ENCODE data around the gene BCAS1. TPM values are rescaled to one million over a fixed set of nuclear protein-coding genes. Genes with fewer than 3 reads are reported as not detected.

The BCAS1 gene
- total RNA-seq, 5 donors from 2014 or later (not counting 1 experiment from before 2014, with no cell fraction given): 0.26 to 0.76 (median 0.51) TPM; not detected in 1

DNA sequence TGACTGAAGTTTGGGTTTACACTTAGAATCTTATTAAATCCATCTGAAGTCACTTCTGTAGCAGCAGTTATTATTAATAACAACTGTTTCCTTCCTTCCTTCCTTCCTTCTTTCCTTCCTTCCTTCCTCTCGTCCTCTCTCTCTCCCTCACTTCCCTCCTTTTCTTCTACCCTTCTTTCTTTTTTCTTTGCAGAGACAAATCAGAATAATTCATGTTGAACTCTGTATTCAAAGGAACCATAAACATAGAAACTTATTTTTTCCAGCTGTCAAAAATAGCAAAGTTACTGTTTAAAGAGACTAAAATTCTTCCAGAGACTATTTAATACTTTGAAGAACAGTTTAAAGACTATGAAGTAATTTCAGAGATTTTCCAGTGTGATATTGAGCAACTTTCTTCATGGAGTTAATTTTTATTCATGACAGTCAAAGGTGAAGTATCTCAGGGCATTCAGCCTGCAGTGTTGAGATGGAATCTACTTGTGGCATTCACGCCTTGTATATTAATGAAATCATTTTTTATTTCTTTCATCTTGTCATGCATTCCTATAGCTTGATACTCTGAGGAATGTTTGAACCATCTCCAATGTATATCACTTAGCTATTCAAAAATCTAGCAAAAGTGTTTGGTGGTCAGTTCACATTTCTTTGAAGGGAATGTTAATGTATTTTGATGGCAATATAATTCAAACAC is 109.7 kb downstream of the BCAS1 start:
- POLR2A ChIA-PET: interaction anchor here (0.7 kb wide), 2 partner anchors 21 to 22 kb away, joined by 3 to 6 read pairs; no protein-coding TSS in a partner anchor
- DNase-seq (no peak), ATAC-seq (replicated peaks in 1 of 4) (no peak)
- Histone ChIP-seq H3K9me3 (no peaks in the 10 kb centered on the region), H3K27ac (ENCODE audit: low read length) (no peak overlapping the region), H3K4me1 (ENCODE audit: control insufficient read depth in 1 of 2, extremely low read depth in 1 of 2, insufficient read depth in 2 of 2, low read length in 2 of 2) (peaks cover 0 to 4% of the 10 kb centered on the region in 2 experiments), H3K36me3 (ENCODE audit: control insufficient read depth in 2 of 2, extremely low read depth in 1 of 2, insufficient read depth in 1 of 2, low read length in 1 of 2) (no peaks in the 10 kb centered on the region), H3K27me3 (replicated peaks in 1 of 2; ENCODE audit: control insufficient read depth in 2 of 2, extremely low read depth in 1 of 2, insufficient read depth in 2 of 2, low read length in 1 of 2) (no peaks in the 10 kb centered on the region), H3K4me3 (ENCODE audit: control insufficient read depth in 1 of 2, extremely low read depth in 1 of 2, low read length in 1 of 2) (no peak overlapping the region)
- H3K27me3 Mint-ChIP-seq: peaks cover 5 to 16% of the 10 kb centered on the region in 2 donors
- no peak overlapping the region for H3K4me3 Mint-ChIP-seq
- CTCF ChIA-PET: interaction anchor here (0.6 to 0.7 kb wide), 3 partner anchors 62 to 1241 kb away, joined by 5 to 10 read pairs (median 9); no protein-coding TSS in a partner anchor
- H3K4me1 Mint-ChIP-seq: peaks cover 2 to 13% (median 5%) of the 10 kb centered on the region in 3 donors
- H3K27ac Mint-ChIP-seq: no peak overlapping the region
- 38% methylated on average over 1 of the region's 2 CpGs for WGBS (ENCODE audit: insufficient coverage)
- H3K36me3 Mint-ChIP-seq: no peaks in the 10 kb centered on the region
- peaks cover 0 to 3% (median 0%) of the 10 kb centered on the region in 3 donors for H3K9me3 Mint-ChIP-seq

DNA sequence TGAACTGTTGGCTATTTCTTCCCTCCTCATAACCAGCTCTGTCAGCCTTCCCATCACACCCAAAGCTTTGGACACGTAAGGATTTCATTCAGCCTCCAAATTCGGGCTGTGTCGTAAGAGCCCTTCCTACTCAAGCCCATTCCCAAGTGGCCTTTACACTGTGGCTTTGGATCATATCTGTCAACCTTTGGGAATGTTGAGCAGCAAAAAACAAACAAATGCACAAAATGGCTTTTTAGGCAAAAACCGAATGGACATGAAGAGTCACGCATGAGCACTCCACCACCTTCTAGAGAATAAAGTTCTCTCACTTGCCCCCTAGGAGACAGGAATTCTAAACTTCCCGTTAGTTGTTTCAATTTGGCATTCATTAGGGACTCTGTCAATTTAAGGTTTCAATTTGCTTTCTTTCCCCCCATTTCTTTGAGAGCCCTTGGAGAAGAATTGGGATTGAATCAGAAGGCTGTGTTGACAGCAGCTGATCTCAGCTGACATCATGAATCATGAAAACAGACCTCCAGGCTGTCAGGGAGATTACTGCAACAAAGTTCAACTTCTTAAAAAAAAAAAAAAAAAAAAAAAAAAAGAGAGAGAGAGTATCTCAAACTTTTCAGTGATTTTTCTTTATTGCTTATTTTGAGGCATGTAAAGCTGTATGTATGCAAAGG is 110.3 kb downstream of the BCAS1 start:
- Mint-ChIP-seq H3K4me3 (no peak overlapping the region), H3K27me3 (peaks cover 5 to 16% of the 10 kb centered on the region in 2 donors), H3K27ac (no peak overlapping the region), H3K4me1 (peaks cover 2 to 13% (median 5%) of the 10 kb centered on the region in 3 donors), H3K36me3 (no peaks in the 10 kb centered on the region), H3K9me3 (peaks cover 0 to 3% (median 0%) of the 10 kb centered on the region in 3 donors)
- Histone ChIP-seq H3K27ac (ENCODE audit: low read length) (no peak overlapping the region), H3K4me3 (ENCODE audit: control insufficient read depth in 1 of 2, extremely low read depth in 1 of 2, low read length in 1 of 2) (no peak overlapping the region), H3K27me3 (replicated peaks in 1 of 2; ENCODE audit: control insufficient read depth in 2 of 2, extremely low read depth in 1 of 2, insufficient read depth in 2 of 2, low read length in 1 of 2) (no peaks in the 10 kb centered on the region), H3K4me1 (ENCODE audit: control insufficient read depth in 1 of 2, extremely low read depth in 1 of 2, insufficient read depth in 2 of 2, low read length in 2 of 2) (peaks cover 0 to 4% of the 10 kb centered on the region in 2 experiments), H3K36me3 (ENCODE audit: control insufficient read depth in 2 of 2, extremely low read depth in 1 of 2, insufficient read depth in 1 of 2, low read length in 1 of 2) (no peaks in the 10 kb centered on the region), H3K9me3 (no peaks in the 10 kb centered on the region)
- ATAC-seq (replicated peaks in 1 of 4) (no peak), DNase-seq (no peak)
- ChIA-PET POLR2A (no interaction called here), CTCF (interaction anchor here (0.6 to 0.7 kb wide), 3 partner anchors 61 to 1240 kb away, joined by 5 to 10 read pairs (median 9); no protein-coding TSS in a partner anchor)
- 85% methylated on average over 4 of the region's 6 CpGs for WGBS (ENCODE audit: insufficient coverage)

DNA sequence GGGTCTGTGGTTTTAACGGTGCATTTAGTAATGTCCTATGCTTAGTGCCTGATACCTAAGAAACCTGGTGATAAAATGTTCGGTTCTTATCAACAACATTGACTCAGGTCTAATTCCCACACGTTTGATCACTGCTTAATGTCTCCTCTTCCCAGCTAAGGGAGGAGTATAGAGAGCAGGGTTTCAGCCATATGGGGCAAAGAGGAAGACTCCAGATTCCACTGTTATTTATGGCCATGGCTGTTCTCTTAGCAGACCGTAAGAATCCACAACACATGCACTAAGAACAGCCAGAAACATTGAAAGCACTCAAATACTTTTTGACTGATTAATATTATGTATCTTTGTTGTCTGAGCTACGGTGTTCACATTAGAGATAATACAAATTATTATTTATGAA is 112.1 kb downstream of the BCAS1 start:
- Histone ChIP-seq H3K9me3 (no peaks in the 10 kb centered on the region), H3K27ac (ENCODE audit: low read length) (no peak overlapping the region), H3K4me3 (ENCODE audit: control insufficient read depth in 1 of 2, extremely low read depth in 1 of 2, low read length in 1 of 2) (no peak overlapping the region), H3K36me3 (ENCODE audit: control insufficient read depth in 2 of 2, extremely low read depth in 1 of 2, insufficient read depth in 1 of 2, low read length in 1 of 2) (no peaks in the 10 kb centered on the region), H3K4me1 (ENCODE audit: control insufficient read depth in 1 of 2, extremely low read depth in 1 of 2, insufficient read depth in 2 of 2, low read length in 2 of 2) (peaks cover 0 to 4% of the 10 kb centered on the region in 2 experiments), H3K27me3 (replicated peaks in 1 of 2; ENCODE audit: control insufficient read depth in 2 of 2, extremely low read depth in 1 of 2, insufficient read depth in 2 of 2, low read length in 1 of 2) (no peaks in the 10 kb centered on the region)
- Mint-ChIP-seq H3K9me3 (peaks cover 0 to 7% (median 3%) of the 10 kb centered on the region in 3 donors), H3K27ac (no peak overlapping the region), H3K36me3 (peaks cover 3% of the 10 kb centered on the region), H3K27me3 (peaks cover 0 to 7% of the 10 kb centered on the region in 2 donors), H3K4me3 (no peak overlapping the region), H3K4me1 (peaks cover 2 to 13% (median 5%) of the 10 kb centered on the region in 3 donors)
- CTCF ChIA-PET: no interaction called here
- POLR2A ChIA-PET: no interaction called here
- ATAC-seq (replicated peaks in 1 of 4) (no peak), DNase-seq (no peak)
- WGBS (ENCODE audit: insufficient coverage): 75% methylated on average over 1 of the region's 5 CpGs

DNA sequence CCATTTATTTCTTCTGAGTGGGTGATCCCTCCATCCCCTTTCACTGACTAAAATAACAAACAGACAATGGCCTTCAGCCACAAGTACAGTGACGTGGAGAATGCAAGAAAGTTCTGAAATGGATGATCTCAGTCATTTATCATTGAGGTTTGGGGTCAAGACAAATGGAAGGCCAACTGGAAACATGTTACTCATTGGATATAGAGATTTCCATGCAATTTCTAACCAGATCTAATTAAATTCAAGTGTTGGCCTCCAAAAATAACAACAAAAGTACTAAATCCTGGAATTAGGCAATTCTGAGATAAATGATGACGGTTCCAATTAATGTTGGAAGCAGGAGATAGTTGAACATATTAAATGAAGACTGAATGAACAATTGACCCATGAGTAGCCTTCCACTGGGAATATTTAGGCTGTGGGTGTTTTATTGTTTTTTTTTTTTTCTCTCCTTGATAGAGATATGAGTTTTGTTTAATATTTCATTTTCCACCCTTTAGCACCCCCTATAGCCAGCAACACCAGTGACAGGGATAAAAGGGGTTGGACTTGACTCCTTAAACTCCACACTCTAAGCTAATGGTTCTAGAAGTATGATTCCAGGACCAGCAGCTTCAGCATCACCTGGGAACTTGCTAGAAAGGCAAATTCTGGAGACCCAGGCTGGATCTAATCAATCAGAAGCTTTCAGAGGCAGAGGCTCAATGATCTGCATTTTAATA is 112.8 kb downstream of the BCAS1 start:
- peaks cover 0 to 7% of the 10 kb centered on the region in 2 donors for H3K27me3 Mint-ChIP-seq
- peaks cover 3 to 10% (median 3%) of the 10 kb centered on the region in 3 donors for H3K9me3 Mint-ChIP-seq
- POLR2A ChIA-PET: no interaction called here
- Histone ChIP-seq H3K36me3 (ENCODE audit: control insufficient read depth in 2 of 2, extremely low read depth in 1 of 2, insufficient read depth in 1 of 2, low read length in 1 of 2) (no peaks in the 10 kb centered on the region), H3K9me3 (no peaks in the 10 kb centered on the region), H3K4me3 (ENCODE audit: control insufficient read depth in 1 of 2, extremely low read depth in 1 of 2, low read length in 1 of 2) (no peak overlapping the region), H3K4me1 (ENCODE audit: control insufficient read depth in 1 of 2, extremely low read depth in 1 of 2, insufficient read depth in 2 of 2, low read length in 2 of 2) (peaks cover 0 to 4% of the 10 kb centered on the region in 2 experiments), H3K27ac (ENCODE audit: low read length) (no peak overlapping the region), H3K27me3 (replicated peaks in 1 of 2; ENCODE audit: control insufficient read depth in 2 of 2, extremely low read depth in 1 of 2, insufficient read depth in 2 of 2, low read length in 1 of 2) (no peaks in the 10 kb centered on the region)
- no peak overlapping the region for H3K27ac Mint-ChIP-seq
- peaks cover 3% of the 10 kb centered on the region for H3K36me3 Mint-ChIP-seq
- H3K4me3 Mint-ChIP-seq: no peak overlapping the region
- WGBS (ENCODE audit: insufficient coverage): no CpG with 5 or more reads among the region's 2 CpGs
- DNase-seq (no peak), ATAC-seq (replicated peaks in 1 of 4) (no peak)
- H3K4me1 Mint-ChIP-seq: peaks cover 2 to 13% (median 5%) of the 10 kb centered on the region in 3 donors
- CTCF ChIA-PET: no interaction called here

DNA sequence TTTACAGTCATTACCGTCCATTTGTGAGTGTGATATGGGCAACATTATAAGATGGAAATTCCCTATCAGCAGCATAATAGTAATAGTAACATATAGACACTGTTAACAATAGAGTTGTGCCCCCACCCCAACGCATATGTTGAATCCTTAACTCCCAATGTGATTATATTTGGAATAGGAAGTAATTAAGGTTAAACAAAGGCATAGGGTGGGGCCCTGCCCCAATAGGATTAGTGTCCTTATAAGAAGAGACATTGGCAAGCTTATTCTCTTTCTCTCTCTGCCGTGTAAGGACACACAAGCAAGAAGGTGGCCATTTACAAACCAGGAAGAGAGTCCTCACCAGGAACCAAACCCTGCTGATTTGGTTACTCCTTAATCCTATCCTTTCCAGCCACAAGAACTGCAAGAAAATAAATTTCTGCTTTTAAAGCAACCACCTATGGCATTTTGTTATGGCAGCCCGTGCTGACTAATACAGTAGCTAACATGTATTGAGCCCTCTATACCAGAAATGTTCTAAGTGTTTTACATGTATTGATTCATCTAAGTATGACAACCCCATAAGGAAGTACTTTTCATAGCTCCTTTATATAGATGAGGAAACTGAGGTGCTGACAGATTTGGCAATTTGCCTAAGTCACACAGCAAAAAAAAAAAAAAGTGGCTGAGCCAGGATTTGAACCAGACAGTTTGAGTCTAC is 114.2 kb downstream of the BCAS1 start:
- no CpG with 5 or more reads among the region's 4 CpGs for WGBS (ENCODE audit: insufficient coverage)
- CTCF ChIA-PET: interaction anchor here (0.6 to 1.0 kb wide), 3 partner anchors 14 to 346 kb away, joined by 3 to 6 read pairs (median 4); no protein-coding TSS in a partner anchor
- H3K27ac Mint-ChIP-seq: no peak overlapping the region

More for the DNA sequence above, 114.2 kb downstream of the BCAS1 start:
- Histone ChIP-seq H3K4me1 (ENCODE audit: control insufficient read depth in 1 of 2, extremely low read depth in 1 of 2, insufficient read depth in 2 of 2, low read length in 2 of 2) (no peaks in the 10 kb centered on the region), H3K36me3 (ENCODE audit: control insufficient read depth in 2 of 2, extremely low read depth in 1 of 2, insufficient read depth in 1 of 2, low read length in 1 of 2) (no peaks in the 10 kb centered on the region), H3K27me3 (replicated peaks in 1 of 2; ENCODE audit: control insufficient read depth in 2 of 2, extremely low read depth in 1 of 2, insufficient read depth in 2 of 2, low read length in 1 of 2) (no peaks in the 10 kb centered on the region), H3K27ac (ENCODE audit: low read length) (no peak overlapping the region), H3K4me3 (ENCODE audit: control insufficient read depth in 1 of 2, extremely low read depth in 1 of 2, low read length in 1 of 2) (no peak overlapping the region), H3K9me3 (no peaks in the 10 kb centered on the region)
- POLR2A ChIA-PET: interaction anchor here (0.5 to 0.6 kb wide), 3 partner anchors 8 to 367 kb away, joined by 3 read pairs; no protein-coding TSS in a partner anchor
- peaks cover 3% of the 10 kb centered on the region for H3K36me3 Mint-ChIP-seq
- H3K4me1 Mint-ChIP-seq: peaks cover 3 to 6% (median 5%) of the 10 kb centered on the region in 3 donors
- DNase-seq: no peak
- H3K9me3 Mint-ChIP-seq: peaks cover 3 to 16% (median 5%) of the 10 kb centered on the region in 3 donors
- no peak for ATAC-seq (replicated peaks in 1 of 4)
- peaks cover 0 to 7% of the 10 kb centered on the region in 2 donors for H3K27me3 Mint-ChIP-seq
- H3K4me3 Mint-ChIP-seq: no peak overlapping the region

All from T-cell (primary cell).